Stimulated activated CD8-positive, alpha-beta memory T cell treated with anti-CD3 and anti-CD28 coated beads, Interleukin-15, amount 100 ng/mL, for 24 hours (primary cell): ENCODE measurements around the gene TECTA.
"Not testable (repeated sequence)": the region's sequence is repeated elsewhere in the genome, so short reads cannot be mapped to it uniquely, and the experiment has no call there.

Source experiments
- DNase-seq: peaks from one replicate; pipeline ENCODE4 v3.0.0-alpha.2; 2020; ENCODE audit warnings: low read depth

Gene TECTA

DNA sequence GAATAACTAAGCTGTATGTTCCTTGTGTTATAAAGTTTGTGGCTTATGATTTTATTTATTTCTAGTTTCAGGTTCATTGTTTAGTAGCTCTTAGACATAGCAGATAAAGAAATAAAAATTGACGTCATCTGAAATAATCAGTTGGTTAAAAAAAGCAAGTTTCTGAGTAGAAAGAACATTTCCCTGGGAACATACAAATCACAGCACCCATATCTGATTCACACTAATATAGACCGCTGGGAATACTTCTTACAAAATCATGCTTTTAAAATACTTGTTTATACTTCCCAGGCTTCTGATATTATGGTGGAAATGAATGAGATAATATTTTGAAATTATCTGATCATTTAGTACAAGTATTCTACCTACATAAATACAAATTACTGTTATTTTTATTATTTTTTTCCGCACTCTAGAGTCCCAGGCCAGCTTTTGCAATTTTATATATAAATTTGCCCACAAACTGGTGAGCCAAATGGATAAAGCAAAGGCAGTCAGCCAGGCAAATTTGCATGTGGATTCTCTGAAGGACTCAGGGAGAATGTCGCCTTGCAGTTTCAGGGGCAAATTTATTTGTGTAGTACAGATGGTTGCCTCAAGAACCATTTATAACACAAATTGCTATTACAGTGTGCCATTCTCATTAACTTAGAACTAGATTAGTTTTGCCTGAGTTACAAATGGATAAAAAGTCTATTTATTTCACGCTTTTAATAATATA is 128.6 kb downstream of the TECTA start:
- DNase-seq = no peak

DNA sequence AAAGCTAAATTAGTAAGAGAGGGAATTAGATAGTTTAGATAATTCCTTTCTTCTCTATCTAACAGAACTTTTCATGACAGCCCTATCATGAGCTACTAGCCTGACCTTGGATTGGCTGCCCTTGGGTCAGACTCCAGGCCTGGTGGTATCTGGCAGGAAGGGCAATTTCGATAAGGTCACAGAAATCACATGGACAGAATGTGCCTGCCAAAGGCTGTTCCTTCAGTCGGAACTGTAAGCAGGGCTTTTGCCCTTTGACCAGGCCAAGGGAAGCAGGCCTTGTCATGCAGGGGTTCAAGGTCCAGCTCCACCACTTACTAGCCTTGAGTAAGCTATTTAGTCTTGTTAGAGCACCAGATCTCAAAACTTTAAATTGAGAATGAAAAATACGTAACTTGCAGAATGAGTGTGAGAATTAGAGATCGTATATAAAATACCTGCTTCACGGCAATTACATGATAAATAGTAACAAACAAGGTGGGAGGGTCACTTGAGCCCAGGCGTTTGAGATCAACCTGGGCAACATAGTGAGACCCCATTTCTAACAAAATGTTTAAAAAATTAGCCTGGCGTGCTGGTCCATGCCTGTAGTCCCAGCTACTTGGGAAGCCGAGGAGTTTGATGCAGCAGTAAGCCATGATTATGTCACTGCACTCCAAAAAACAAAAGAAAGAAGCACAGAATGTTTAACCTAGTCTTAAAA is 130.7 kb downstream of the TECTA start:
- no peak for DNase-seq

DNA sequence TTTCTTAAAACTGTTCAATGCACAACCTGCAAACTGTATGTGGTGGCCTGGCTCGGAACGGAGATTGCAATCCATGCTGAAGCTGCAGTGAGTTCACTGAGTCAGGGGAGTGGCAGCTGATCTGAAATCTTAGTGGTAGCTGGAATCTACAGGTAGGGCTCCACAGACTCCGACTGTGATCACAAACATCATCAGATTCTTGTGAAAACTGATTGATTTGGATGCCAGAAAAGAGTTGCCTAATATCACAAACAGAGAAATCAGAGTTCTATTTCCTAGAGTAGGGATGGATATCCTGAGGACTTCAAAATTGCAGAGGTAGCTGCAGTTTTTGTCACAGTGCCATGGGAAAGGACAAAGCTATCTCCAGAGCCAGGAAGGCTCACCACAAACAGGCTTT is 134.0 kb downstream of the TECTA start:
- no peak for DNase-seq

DNA sequence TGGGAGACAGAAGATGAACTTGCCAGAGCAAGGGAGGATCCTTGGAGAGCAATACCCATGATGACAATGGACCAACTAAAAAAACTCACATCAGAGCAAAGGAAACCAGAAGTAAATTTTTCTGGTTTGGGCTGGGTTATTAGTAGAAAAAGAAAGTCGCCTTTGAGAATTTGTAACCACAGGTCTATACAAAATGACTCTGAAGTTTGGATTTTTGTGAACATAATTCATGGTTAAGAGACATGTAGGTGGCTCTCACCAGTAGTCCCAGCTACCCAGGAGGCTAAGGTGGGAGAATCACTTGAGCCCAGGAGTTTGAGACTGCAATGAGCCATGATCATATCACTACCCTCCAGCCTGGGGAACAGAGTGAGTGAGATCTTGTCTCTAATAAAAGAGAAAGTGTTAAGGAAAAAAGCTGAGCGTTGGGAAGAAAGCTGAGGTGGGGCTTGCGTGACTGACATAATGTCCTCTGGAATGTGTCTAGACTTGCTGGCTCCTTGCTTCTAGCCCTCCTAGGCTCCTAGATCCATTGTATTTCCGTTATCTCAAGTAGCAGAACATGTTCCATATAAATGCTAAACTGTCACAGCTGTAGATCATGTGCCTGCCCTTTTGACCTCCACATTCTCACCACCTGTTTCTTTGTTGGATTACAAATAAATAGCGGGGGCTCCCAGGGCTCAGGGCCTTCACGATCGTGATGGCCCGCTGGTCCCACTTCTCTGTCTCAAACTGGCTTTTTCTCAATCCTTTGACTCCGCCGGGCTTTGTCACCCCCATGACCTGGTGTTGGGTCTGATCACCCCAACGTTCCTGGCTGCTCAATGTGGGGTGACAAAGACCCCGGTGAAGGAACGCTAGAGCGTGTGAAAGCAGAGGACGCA is 135.3 kb downstream of the TECTA start:
- no peak for DNase-seq

DNA sequence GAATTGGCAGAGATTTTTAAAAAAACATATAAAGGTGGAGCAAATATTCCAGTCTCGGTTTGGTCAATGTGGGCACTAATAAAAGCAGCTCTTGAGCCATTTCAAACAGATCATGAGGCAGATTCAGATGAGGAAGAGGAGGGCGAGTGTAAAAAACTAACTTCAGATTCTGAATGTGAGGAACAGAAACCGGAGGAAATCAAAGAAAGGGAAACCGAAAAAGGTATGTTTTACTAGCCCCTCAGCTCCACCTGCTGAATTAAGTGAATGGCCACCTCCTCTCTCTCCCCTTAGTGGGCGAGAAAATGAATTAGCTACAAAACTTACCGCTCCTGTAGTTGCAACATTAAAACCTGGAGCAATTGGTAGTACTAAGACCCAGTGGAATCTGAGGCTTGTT is 136.2 kb downstream of the TECTA start:
- DNase-seq = not testable (repeated sequence)

DNA sequence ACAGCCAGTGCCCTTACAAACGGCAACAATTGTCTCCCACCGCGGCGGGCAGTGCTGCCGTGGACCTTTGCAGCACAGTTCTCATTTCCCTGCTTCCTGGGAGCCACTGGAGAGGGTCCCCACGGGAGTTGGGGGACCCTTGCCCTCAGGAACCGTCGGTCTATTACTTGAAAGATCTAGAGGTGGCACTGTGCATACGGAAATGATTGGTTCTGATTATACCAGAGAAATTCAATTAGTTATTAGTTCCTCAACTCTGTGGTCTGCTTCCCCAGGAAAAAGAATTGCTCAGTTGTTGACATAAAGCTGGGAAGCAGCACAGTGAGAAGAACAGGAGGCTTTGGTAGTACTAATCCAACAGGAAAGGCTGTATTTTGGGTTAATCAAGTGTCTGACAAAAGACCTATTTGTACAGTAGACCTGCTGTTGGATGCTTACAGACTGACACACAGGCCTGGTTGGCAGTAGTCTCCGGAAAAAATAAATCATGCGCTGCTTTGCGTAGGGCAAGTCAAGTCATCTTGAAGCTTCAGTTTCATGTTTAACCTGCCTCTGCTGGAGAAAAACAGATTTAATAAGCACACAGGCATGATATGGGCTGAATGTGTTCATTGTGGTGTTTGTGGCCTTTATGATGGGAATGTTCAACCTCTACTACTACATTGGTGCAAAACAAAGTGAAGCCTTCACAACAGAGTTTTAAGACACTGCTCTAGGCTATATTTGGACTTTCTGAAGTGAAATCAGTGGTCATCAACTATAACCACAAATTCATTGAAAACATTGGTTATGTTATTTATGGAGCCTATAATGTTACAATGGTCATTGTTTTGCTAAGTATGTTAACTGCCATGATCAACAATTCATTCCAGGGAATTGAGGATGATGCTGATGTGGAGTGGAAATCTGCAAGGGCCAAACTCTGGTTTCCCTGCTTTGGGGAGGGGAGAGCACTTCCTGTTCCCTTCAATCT is 136.9 kb downstream of the TECTA start:
- DNase-seq = no peak

DNA sequence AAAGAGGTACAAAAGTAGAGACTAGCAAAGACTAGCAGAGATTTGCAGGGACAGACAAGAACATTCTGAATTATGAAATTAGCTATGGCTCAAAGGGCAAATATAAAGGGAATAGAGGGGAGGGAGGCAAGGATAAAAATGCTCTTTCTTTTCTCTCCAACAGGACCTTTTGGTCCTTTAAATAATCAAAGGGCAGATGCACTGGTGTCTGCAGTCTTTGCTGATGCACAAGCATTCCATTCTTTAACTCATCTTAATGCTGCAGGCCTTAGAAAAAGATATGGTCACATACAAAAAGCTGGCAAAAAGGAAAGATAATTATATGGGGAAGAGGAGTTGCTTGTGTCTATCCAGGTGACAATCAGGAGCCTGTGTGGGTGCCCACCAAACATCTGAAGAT is 137.9 kb downstream of the TECTA start:
- DNase-seq = no peak

DNA sequence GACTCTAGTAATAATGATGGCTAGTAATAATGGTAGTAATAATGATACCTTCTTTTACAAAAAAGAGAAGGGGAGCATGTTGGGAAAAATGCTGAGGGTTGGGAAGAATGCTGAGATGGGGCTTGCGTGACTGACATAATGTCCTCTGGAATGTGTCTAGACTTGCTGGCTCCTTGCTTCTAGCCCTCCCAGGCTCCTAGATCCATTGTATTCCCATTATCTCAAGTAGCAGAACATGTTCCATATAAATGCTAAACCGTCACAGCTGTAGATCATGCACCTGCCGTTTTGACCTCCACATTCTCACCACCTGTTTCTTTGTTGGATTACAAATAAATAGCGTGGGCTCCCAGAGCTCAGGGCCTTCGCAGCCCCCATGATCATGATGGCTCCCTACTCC is 139.0 kb downstream of the TECTA start:
- not testable (repeated sequence) for DNase-seq

DNA sequence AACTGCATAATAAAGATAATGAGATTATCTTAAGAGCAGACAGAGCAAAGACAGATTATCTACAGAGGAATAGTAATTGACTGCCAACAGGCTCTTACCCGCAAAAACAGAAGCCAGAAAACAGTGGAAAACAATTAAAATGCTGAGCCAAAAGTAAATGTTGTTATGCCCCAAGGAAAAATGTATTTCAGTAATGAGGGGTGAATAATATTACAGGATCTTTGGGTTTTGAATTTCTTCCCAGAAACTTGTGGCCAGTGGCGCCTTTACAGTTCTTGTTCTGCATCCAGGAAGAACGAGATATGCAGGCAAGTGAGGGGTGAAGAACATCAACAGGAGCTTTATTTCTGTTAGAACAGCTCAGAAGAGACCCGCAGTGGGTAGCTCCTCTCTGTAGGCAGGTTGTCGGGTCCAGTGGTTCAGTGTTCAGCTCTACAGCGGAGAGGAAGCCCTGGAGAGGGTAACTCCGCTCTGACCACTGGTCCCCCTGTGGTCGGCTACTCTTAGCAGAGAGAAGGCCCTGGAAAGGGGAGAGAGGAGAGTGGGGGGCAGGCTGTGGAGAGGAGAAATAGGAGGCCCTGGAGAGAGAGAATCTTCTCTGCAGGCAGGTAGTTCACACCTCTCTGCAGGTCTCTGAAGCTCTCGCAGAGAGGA is 139.7 kb downstream of the TECTA start:
- no peak for DNase-seq
